Colonic mucosa (tissue), 4 donors: Measurements from ENCODE around the gene DPY19L3. TPM values are rescaled to one million over a fixed set of nuclear protein-coding genes. Genes with fewer than 3 reads are reported as not detected.
"Not testable (repeated sequence)": the region's sequence is repeated elsewhere in the genome, so short reads cannot be mapped to it uniquely, and the experiment has no call there.

Source experiments
- DNase-seq: peaks from one replicate; pipeline ENCODE4 v3.0.0-alpha.2; 2020
- H3K27ac ChIP-seq: fragments of 200-600 bp; one replicate; pipeline ENCODE4 v1.8.0; 2021
- H3K27me3 ChIP-seq: fragments of 200-600 bp; one replicate; pipeline ENCODE4 v1.8.0; 2021
- H3K36me3 ChIP-seq: fragments of 200-600 bp; one replicate; pipeline ENCODE4 v1.8.0; 2021
- H3K4me1 ChIP-seq: fragments of 200-600 bp; one replicate; pipeline ENCODE4 v1.8.0; 2021; ENCODE audit warnings: mild to moderate bottlenecking
- H3K4me3 ChIP-seq: fragments of 200-600 bp; one replicate; pipeline ENCODE4 v1.8.0; 2021
- H3K9ac ChIP-seq, 2 donors: one replicate each; pipeline ENCODE4 v1.7.0; 2013; ENCODE audit warnings: control low read depth in 2 of 2, low read depth in 2 of 2, low read length in 2 of 2
- H3K9me3 ChIP-seq: fragments of 200-600 bp; one replicate; pipeline ENCODE4 v1.8.0; 2021
- CTCF ChIP-seq: fragments of 200-600 bp; IDR thresholded peaks from one replicate; pipeline ENCODE4 v1.8.0; 2022; ENCODE audit warnings: antibody characterized with exemption, mild to moderate bottlenecking
- intact Hi-C: fragments of 100-400 bp; cut with DNase I; formaldehyde crosslinking; loops from one replicate; pipeline ENCODE4 v1.14.1; 2022
- total RNA-seq, 2 donors: library from RNA; stranded (reverse); fragmentation: NEBNext Ultra II Directional in 1 of 2; extraction: Animal tissue kit (Norgen Biotek cat#: 25700) in 1 of 2; gene quantifications; one replicate each; pipeline ENCODE4 v1.2.1, GENCODE V29; 2021
- donor health status: healthy.
- donor health status: DM: no; HTN: no; CAD: no.
- donor health status: DM: no; HTN: no; CAD: no.

The DPY19L3 gene
- total RNA-seq, 2 donors from 2014 or later, result 12.1 to 13.6 TPM

- H3K27ac ChIP-seq, result no peak overlapping the region
- H3K27me3 ChIP-seq, result no peaks in the 10 kb centered on the region
- no peaks in the 10 kb centered on the region for H3K4me1 ChIP-seq
- no peaks in the 10 kb centered on the region for H3K9me3 ChIP-seq
- no peaks in the 10 kb centered on the region for H3K36me3 ChIP-seq
- no peak for TF ChIP-seq CTCF
- H3K4me3 ChIP-seq, result no peak overlapping the region
- intact Hi-C loops, result no loop called here
- no peak for DNase-seq
- no peak overlapping the region for H3K9ac ChIP-seq
Observed at GRCh38 chr19:32367948-32368536, 37.5 kb upstream of the DPY19L3 start.

- H3K36me3 ChIP-seq, result no peaks in the 10 kb centered on the region
- TF ChIP-seq CTCF, result no peak
- peaks cover 6% of the 10 kb centered on the region for H3K4me1 ChIP-seq
- intact Hi-C loops, result no loop called here
- no peaks in the 10 kb centered on the region for H3K27me3 ChIP-seq
- no peaks in the 10 kb centered on the region for H3K9me3 ChIP-seq
- H3K9ac ChIP-seq, result no peak overlapping the region
- no peak overlapping the region for H3K4me3 ChIP-seq
- no peak overlapping the region for H3K27ac ChIP-seq
- DNase-seq, result no peak
Observed at GRCh38 chr19:32368787-32369186, 36.8 kb upstream of the DPY19L3 start.

GRCh38 chr19:32372726-32373517 lies 32.6 kb upstream of the DPY19L3 start:
- Histone ChIP-seq H3K27me3 (no peaks in the 10 kb centered on the region), H3K4me1 (peaks cover 6% of the 10 kb centered on the region), H3K36me3 (no peaks in the 10 kb centered on the region), H3K9me3 (no peaks in the 10 kb centered on the region), H3K27ac (peak overlapping the region; percentile 53), H3K4me3 (no peak overlapping the region), H3K9ac (no peak overlapping the region)
- intact Hi-C loops, result no loop called here
- DNase-seq, result no peak
- TF ChIP-seq CTCF, result no peak

GRCh38 chr19:32373585-32374295 lies 31.8 kb upstream of the DPY19L3 start:
- Histone ChIP-seq H3K27me3 (no peaks in the 10 kb centered on the region), H3K27ac (peak overlapping the region; percentile 53), H3K9me3 (no peaks in the 10 kb centered on the region), H3K9ac (no peak overlapping the region), H3K4me1 (peaks cover 6% of the 10 kb centered on the region), H3K4me3 (no peak overlapping the region), H3K36me3 (no peaks in the 10 kb centered on the region)
- intact Hi-C loops, result no loop called here
- peak; percentile 60 for DNase-seq
- TF ChIP-seq CTCF, result no peak

GRCh38 chr19:32374362-32374761 lies 31.2 kb upstream of the DPY19L3 start:
- H3K4me1 ChIP-seq, H3K36me3 ChIP-seq, H3K27me3 ChIP-seq, H3K9me3 ChIP-seq, intact Hi-C loops, DNase-seq, H3K9ac ChIP-seq, H3K4me3 ChIP-seq: not testable (repeated sequence)
- peak overlapping the region; percentile 53 for H3K27ac ChIP-seq
